Kidney (tissue), 14 donors: ENCODE results near the gene ITGB5. TPM values are rescaled to one million over a fixed set of nuclear protein-coding genes. Genes with fewer than 3 reads are reported as not detected.

Experiments used
- DNase-seq, 5 donors: peaks; one replicate each; pipeline ENCODE4 v3.0.0-alpha.2; 2013 to 2020
- FAIRE-seq: peaks from 2 replicates; lab custom pipeline; 2012; peaks lifted over from hg19 to GRCh38; lab: Jason Lieb, UNC
- H3K27ac ChIP-seq, 2 donors: one replicate each; pipeline ENCODE4 v1.7.0; 2013; ENCODE audit warnings: low read depth in 2 of 2, low read length in 2 of 2, inconsistent platforms in 1 of 2
- H3K27me3 ChIP-seq: one replicate; pipeline ENCODE4 v1.7.1; 2013; ENCODE audit warnings: low read length, inconsistent platforms; ENCODE audit not compliant: control insufficient read depth, insufficient read depth
- H3K36me3 ChIP-seq, 3 donors: one replicate each; pipeline versions ENCODE4 v1.7.0 to v1.7.1; 2013; ENCODE audit warnings: low read length in 3 of 3, control low read depth in 1 of 3, inconsistent platforms in 1 of 3; ENCODE audit not compliant: insufficient read depth in 3 of 3, control insufficient read depth in 2 of 3
- H3K4me1 ChIP-seq, 3 donors: one replicate each; pipeline versions ENCODE4 v1.7.0 to v1.7.1; 2013; ENCODE audit warnings: low read length in 3 of 3, inconsistent platforms in 1 of 3, low read depth in 1 of 3; ENCODE audit not compliant: control insufficient read depth in 2 of 3, insufficient read depth in 2 of 3
- H3K4me3 ChIP-seq, 3 donors: one replicate each; pipeline versions ENCODE4 v1.7.0 to v1.8.1; 2013; ENCODE audit warnings: low read length in 3 of 3, control low read depth in 1 of 3, inconsistent platforms in 1 of 3
- H3K9ac ChIP-seq, 3 donors: one replicate each; pipeline versions ENCODE4 v1.7.0 to v1.7.1; 2013; ENCODE audit warnings: low read length in 3 of 3, control low read depth in 1 of 3, inconsistent platforms in 1 of 3
- H3K9me3 ChIP-seq, 3 donors: one replicate each; pipeline versions ENCODE4 v1.7.0 to v1.7.1; 2013; ENCODE audit warnings: low read length in 3 of 3, control low read depth in 1 of 3, inconsistent platforms in 1 of 3; ENCODE audit not compliant: control insufficient read depth in 2 of 3, insufficient read depth in 1 of 3
- CTCF ChIP-seq: IDR thresholded peaks from 3 replicates; pipeline ENCODE4 v1.5.1; 2012; ENCODE audit warnings: mild to moderate bottlenecking, moderate library complexity, borderline replicate concordance; ENCODE audit not compliant: insufficient read depth; ENCODE audit errors: extremely low read depth
- intact Hi-C: fragments of 100-400 bp; cut with DNase I; formaldehyde crosslinking; loops from one replicate; pipeline ENCODE4 v1.11.1; 2022
- polyA plus RNA-seq: library from polyadenylated mRNA; stranded (reverse); fragments of 350-450 nt; fragmentation: Illumina TruSeq; extraction: RNeasy Lipid Tissue Mini Kit (QIAGEN cat#74804); gene quantifications from one replicate; pipeline ENCODE4 v1.2.3, GENCODE V29; 2014; ENCODE audit warnings: low read depth, low replicate concordance; ENCODE audit not compliant: insufficient read depth
- total RNA-seq: library from RNA; stranded (reverse); fragmentation: NEBNext Ultra II Directional; extraction: Animal tissue kit (Norgen Biotek cat#: 25700); gene quantifications from one replicate; pipeline ENCODE4 v1.2.1, GENCODE V29; 2021
- donor health status: control.
- donor health status: control.
- donor health status: control.
- donor health status: control.
- donor health status: control.
- donor health status: DM: yes; HTN: yes; CAD: no.
- donor health status: Normal renal cell carcinoma (clear cell type).

Gene ITGB5
- total and polyA plus RNA-seq, 2 donors from 2014 or later, result 115 TPM

- no peak overlapping the region for H3K4me3 ChIP-seq
- peak overlapping the region in 1 of 2 donors; percentile 7 for H3K27ac ChIP-seq
These were observed 3.2 kb downstream of the ITGB5 start for GRCh38 chr3:124883766-124884473.

GRCh38 chr3:124882816-124883747, 4.1 kb downstream of the ITGB5 start:
- intact Hi-C loops, result no loop called here
- Histone ChIP-seq H3K9me3 (no peaks in the 10 kb centered on the region), H3K36me3 (no peaks in the 10 kb centered on the region), H3K4me1 (peaks cover 0 to 21% (median 15%) of the 10 kb centered on the region in 3 donors), H3K27me3 (no peaks in the 10 kb centered on the region), H3K9ac (peak overlapping the region in 1 of 3 donors; percentile 41), H3K27ac (peak overlapping the region in 1 of 2 donors; percentile 7), H3K4me3 (no peak overlapping the region)
- no peak for TF ChIP-seq CTCF
- FAIRE-seq (no peak), DNase-seq (peak in 3 of 5 donors; percentile 32 to 70 (median 69))

More at GRCh38 chr3:124883766-124884473, 3.2 kb downstream of the ITGB5 start:
- no peak overlapping the region for H3K9ac ChIP-seq
- peaks cover 0 to 13% (median 7%) of the 10 kb centered on the region in 3 donors for H3K4me1 ChIP-seq
- DNase-seq (no peak), FAIRE-seq (no peak)
- H3K27me3 ChIP-seq, result no peaks in the 10 kb centered on the region
- no peaks in the 10 kb centered on the region for H3K36me3 ChIP-seq
- TF ChIP-seq CTCF, result no peak
- intact Hi-C loops, result no loop called here
- H3K9me3 ChIP-seq, result no peaks in the 10 kb centered on the region

GRCh38 chr3:124881976-124882697, 5.0 kb downstream of the ITGB5 start:
- no peaks in the 10 kb centered on the region for H3K36me3 ChIP-seq
- no peak overlapping the region for H3K27ac ChIP-seq
- FAIRE-seq (no peak), DNase-seq (no peak)
- H3K4me3 ChIP-seq, result no peak overlapping the region
- H3K27me3 ChIP-seq, result no peaks in the 10 kb centered on the region
- H3K4me1 ChIP-seq, result peaks cover 0 to 21% (median 18%) of the 10 kb centered on the region in 3 donors
- no peaks in the 10 kb centered on the region for H3K9me3 ChIP-seq
- intact Hi-C loops, result no loop called here
- no peak for TF ChIP-seq CTCF
- H3K9ac ChIP-seq, result peak overlapping the region in 1 of 3 donors; percentile 41
